NCI-H2107 treated with DMSO at 0.1 percent for 48 hours (cell line): ENCODE measurements around the gene PYGB.
"Not testable (repeated sequence)": the region's sequence is repeated elsewhere in the genome, so short reads cannot be mapped to it uniquely, and the experiment has no call there.

Experiments
- DNase-seq: peaks from one replicate; lab custom pipeline; 2025; ENCODE audit not compliant: unreplicated experiment; lab: John Stamatoyannopoulos, UW

Gene PYGB

DNA sequence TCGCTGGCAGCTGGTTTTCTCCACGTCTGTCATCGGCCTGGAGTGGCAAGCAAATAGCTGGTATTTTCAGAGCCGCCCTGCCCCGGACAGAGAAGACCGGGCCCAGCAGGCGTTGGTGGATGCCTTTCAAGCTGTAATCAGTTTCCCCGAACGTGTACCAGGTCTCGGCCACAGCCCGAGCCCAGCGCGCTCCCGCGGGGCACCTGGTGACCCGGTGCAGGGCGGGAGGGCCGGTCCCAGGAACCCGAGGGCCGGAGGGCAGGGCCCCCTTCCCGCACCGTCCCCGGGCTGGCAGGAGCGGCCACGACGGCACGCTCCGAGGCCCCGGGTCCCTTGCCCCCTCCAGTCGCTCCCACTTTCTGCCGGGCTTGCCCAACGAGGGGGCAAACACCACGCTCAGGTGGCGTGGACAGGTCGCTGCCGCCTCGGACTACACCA lies 348 bp upstream of the PYGB start:
- DNase-seq, result no peak

DNA sequence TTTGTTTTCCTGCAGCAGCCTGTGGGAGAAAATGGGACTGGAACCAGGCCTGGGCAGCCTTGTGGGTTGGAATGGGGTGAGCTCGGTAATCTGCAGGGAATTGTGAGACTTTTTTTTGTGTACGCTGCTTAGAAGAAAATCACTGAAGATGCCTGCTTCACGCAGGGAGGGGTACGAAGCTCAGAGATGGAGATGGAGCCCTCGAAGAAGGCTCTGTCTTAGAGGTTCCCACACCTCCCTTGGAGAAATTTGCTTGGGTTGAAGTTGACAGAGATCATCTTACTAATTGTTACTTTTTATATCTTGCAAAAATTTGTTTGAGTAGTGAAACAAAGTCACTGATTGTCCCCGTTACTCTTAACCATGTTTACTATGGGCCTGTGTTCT lies 894 bp downstream of the PYGB start:
- DNase-seq, result no peak

DNA sequence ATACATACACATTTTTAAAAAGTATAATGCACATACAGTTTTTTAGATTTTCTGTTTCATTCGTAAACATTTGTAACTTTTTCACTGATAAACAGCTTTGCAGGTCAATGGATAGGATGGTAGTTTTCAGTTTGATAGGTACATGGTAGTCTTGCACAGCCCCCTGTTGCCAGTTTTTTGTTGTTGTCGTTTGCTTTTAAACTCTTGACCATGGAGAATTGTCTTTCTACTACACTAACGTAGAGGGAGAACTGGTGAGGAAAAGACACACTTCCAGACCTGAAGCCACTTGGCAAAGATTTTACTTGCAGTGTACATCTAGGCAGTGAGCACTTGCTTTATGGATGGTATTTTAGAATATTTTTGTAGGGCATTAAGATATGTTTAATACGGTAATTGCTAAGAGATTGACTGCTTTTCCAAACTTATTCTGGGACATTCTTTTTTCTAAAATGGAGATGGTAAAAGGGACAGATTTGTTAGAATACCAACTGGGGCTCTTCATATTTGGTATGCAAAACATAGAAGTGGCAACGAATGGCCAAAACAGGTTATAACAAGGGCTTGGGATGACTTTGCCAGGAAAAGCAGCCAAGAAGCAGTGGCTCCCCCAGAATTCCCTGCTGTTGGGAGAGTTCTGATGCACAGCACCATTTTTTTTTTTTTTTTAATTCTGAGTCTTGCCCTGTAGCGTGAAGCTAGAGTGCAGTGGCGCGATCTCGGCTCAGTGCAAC lies 1.5 kb downstream of the PYGB start:
- no peak for DNase-seq

GRCh38 chr20:25250508-25250907 lies 2.6 kb downstream of the PYGB start:
- no peak for DNase-seq

DNA sequence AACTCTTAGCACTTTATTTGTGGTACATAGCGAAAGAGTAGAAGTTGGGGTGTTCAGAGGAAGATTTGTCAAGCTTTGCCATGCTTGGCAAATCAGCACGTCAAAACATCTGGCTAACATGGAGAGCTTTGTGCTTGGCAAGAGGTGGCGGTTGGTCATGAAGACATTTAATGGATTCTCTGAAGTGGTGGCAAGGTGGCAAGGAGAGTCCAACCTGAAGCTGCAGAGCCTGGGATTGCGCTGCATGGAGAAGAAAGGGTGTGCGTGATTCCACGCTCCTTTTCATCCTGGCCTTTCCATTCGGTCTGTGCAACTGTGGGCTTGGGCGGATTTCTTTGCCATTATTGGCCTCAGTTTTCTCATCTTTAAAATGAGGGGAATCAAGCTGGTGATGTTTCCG lies 3.1 kb downstream of the PYGB start:
- no peak for DNase-seq

- no peak for DNase-seq
These were observed 3.7 kb downstream of the PYGB start for GRCh38 chr20:25251558-25251957.

- DNase-seq, result no peak
These were observed 4.4 kb downstream of the PYGB start for GRCh38 chr20:25252230-25252651.

- DNase-seq, result peak; percentile 68
These were observed 5.0 kb downstream of the PYGB start for GRCh38 chr20:25252686-25253421.

DNA sequence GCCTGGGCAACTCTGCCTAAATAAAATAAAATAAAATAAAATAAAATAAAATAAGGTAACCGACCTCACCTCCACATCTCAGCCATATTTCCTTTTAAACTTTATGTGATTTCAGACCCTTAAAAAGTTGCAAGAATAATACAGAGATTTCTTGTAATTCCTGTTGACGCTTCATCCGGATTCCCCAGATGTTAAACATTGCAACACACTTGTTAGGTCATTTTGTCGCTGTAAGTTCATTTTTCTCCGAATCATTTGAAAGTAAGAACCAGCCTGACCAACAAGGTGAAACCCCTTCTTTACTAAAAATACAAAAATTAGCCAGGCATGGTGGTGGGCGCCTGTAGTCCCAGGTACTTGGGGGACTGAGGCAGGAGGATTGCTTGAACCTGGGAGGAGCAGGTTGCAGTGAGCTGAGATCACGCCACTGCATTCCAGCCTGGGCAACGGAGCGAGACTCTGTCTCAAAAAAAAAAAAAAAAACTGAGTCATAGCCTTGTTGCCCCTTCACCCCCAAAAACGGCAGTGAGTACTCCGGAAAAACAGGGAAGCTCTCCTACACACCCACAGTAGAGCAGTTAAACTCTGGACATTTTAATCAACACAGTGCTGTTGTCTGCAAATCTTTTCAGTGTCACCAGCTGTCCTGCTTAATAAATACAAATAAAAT lies 5.9 kb downstream of the PYGB start:
- DNase-seq, result no peak

- DNase-seq, result no peak
These were observed 6.7 kb downstream of the PYGB start for GRCh38 chr20:25254571-25254970.

GRCh38 chr20:25254986-25255680 lies 7.2 kb downstream of the PYGB start:
- no peak for DNase-seq

DNA sequence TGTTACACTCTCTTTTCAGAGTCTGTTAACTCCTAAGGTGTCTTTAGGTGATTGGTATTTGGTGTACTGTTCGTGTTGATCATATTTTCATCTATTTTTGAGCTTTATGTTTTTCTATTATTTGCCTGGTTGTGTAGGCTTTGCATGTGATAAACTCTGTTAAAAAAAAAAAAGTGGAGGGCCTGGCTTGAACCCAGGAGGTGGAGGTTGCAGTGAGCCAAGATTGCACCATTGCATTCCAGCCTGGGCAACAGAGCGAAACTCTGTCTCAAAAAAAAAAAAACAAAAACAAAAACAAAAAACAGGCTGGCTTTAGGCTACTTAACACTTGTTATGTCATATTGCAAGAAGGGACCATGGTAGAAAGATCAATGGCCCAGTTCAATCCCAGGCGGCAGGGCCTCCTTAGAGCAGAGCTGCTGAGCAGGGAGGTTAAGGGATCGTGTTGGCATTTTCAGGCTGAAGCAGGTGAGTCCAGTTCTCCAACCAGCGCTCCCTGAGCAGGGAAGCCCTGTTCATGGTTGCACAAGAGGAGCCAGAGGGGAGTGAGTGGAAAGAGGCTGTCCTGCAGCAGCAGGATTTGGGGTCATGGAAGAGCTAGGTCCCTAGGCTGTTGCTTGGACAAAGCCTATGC lies 8.5 kb downstream of the PYGB start:
- no peak for DNase-seq

DNA sequence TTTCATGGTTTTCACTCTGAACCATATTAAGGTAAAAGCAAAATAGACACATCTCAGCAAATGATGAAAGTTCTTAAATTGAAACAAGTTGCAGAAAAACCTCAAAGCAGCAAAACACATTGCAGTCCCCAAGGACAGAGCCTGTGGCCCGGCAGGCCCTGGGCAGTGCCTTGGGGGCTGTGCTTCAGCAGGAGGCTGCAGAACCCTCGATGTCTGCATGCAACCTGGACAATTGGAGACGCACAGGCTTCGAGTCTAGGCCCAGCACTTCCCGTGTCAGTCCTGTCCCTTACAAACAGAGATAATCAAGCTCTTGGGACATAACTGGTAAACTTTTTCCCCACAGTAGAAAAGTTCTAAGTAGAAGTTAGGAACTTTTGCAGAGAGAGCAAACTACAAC lies 9.2 kb downstream of the PYGB start:
- no peak for DNase-seq

- no peak for DNase-seq
These were observed 10.0 kb downstream of the PYGB start for GRCh38 chr20:25257756-25258475.

GRCh38 chr20:25258476-25258805 lies 10.6 kb downstream of the PYGB start:
- DNase-seq, result no peak

- no peak for DNase-seq
These were observed 10.9 kb downstream of the PYGB start for GRCh38 chr20:25258828-25259227.

DNA sequence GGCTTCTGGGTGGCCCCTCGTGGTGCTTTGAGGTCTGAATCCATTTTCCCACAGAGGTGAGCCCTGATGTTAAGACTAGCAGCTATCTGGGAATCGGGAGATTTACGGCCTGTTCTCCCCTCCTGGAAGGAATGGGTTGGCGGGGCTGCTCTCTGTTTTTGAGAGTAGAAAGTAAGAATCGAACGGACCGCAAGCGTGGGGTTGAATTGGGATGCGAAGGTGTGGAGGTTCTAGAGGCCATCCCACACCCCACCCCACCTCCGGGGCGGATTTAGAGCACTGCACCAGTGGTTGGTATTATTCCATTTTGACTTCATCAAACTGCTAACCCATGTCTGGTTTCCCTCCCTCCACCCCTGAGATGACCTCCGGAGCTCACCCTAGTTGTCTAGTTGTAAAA lies 11.5 kb downstream of the PYGB start:
- no peak for DNase-seq

- DNase-seq, result no peak
These were observed 11.9 kb downstream of the PYGB start for GRCh38 chr20:25259788-25260254.

- DNase-seq, result not testable (repeated sequence)
These were observed 13.0 kb downstream of the PYGB start for GRCh38 chr20:25260770-25261437.
